Measurements from ENCODE around the gene BAIAP2. TPM values are rescaled to one million over a fixed set of nuclear protein-coding genes. Genes with fewer than 3 reads are reported as not detected.

The BAIAP2 gene
- total RNA-seq, 2 donors from 2014 or later = 14.7 to 22.7 TPM

DNA sequence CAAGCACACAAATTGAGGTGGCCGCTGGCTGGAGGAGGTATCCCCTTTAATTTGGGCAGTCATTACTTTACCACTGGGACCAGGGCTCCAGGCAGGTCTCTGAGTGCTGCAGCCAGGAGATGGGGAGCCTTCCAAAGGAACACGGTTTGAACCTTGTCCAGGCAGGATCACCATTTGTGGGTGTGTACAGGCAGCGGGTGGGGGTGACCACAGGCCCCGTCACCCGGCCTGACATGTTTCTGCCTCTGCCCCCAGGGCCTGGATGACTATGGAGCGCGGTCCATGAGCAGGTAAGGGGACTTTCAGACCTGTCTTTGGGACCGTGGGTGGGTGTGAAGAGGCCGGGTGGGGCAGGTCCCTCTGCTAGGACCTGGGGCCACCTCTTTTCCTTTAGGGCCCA, 73.3 kb downstream of the BAIAP2 start:
- no peaks in the 10 kb centered on the region for H3K9me3 ChIP-seq
- H3K9ac ChIP-seq (ENCODE audit: low read depth in 2 of 2, low read length in 2 of 2) = no peak overlapping the region
- no peak overlapping the region for H3K27ac ChIP-seq
- TF ChIP-seq, protein P1, sequence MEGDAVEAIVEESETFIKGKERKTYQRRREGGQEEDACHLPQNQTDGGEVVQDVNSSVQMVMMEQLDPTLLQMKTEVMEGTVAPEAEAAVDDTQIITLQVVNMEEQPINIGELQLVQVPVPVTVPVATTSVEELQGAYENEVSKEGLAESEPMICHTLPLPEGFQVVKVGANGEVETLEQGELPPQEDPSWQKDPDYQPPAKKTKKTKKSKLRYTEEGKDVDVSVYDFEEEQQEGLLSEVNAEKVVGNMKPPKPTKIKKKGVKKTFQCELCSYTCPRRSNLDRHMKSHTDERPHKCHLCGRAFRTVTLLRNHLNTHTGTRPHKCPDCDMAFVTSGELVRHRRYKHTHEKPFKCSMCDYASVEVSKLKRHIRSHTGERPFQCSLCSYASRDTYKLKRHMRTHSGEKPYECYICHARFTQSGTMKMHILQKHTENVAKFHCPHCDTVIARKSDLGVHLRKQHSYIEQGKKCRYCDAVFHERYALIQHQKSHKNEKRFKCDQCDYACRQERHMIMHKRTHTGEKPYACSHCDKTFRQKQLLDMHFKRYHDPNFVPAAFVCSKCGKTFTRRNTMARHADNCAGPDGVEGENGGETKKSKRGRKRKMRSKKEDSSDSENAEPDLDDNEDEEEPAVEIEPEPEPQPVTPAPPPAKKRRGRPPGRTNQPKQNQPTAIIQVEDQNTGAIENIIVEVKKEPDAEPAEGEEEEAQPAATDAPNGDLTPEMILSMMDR (IDR thresholded peaks at IDR 0.05) = no peak
- H3K36me3 ChIP-seq = no peaks in the 10 kb centered on the region
- no peak overlapping the region for H3K4me3 ChIP-seq
- DNase-seq = no peak
- intact Hi-C loops (cut with DNase I) = loop anchor here (10.0 kb wide), 1 partner anchor 683 kb away; no protein-coding TSS in a partner anchor
- no peaks in the 10 kb centered on the region for H3K4me1 ChIP-seq
- H3K27me3 ChIP-seq = no peaks in the 10 kb centered on the region

DNA sequence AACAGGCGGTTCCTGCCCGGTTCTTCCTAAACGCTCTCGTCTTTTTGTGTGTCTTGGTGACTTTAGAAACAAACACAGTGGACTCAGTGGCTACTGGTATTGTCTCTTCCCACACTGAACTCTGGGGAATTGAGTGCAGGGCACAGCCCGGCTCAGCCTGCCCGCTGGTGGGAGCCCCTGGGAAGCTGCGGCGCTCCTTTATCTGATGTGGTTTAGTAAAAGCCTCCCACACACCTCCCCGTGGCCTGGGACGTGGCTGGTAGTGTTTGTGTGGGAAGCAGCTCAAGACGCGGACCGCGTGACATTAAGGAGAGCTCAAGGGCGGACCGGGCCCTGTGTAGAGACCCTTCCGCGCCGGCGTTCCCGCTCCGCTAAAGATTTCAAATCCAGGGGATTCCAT, 75.0 kb downstream of the BAIAP2 start:
- H3K4me3 ChIP-seq = no peak overlapping the region
- H3K27me3 ChIP-seq = no peaks in the 10 kb centered on the region
- no peaks in the 10 kb centered on the region for H3K36me3 ChIP-seq
- intact Hi-C loops (cut with DNase I) = loop anchor here (10.0 kb wide), 1 partner anchor 685 kb away; no protein-coding TSS in a partner anchor
- H3K4me1 ChIP-seq = no peaks in the 10 kb centered on the region
- no peak overlapping the region for H3K27ac ChIP-seq
- no peaks in the 10 kb centered on the region for H3K9me3 ChIP-seq
- no peak for DNase-seq
- no peak overlapping the region for H3K9ac ChIP-seq (ENCODE audit: low read depth in 2 of 2, low read length in 2 of 2)
- TF ChIP-seq, protein P1 (IDR thresholded peaks at IDR 0.05) = no peak

DNA sequence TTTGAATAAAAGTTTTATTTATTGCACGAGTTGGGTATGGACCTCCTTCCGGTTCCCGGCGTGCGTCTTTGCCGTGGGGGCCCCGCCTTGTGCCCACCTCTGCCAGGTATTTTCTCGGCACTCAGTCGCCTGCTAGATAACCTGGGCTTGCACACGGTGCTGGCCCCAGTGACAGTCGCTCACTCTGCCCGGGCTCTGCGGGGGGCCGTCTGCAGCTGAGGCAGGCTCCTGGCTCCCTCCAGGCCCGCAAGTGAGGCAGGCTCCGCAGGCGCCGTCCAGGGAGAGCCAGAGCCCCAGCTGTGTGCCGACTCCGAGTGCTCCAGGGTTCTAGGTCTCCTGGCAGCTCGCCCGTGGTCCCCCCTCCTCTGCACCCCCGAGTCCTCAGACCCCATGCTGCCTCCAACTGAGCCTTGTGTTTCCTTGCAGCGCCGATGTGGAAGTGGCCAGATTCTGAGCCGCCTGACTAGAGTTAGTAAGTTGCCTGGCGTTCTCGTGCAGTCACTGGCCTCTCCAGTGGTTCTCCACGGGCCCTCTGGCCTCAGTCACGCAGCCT, 75.6 kb downstream of the BAIAP2 start:
- no peaks in the 10 kb centered on the region for H3K36me3 ChIP-seq
- no peak overlapping the region for H3K9ac ChIP-seq (ENCODE audit: low read depth in 2 of 2, low read length in 2 of 2)
- H3K27me3 ChIP-seq = no peaks in the 10 kb centered on the region
- intact Hi-C loops (cut with DNase I) = no loop called here
- no peak for DNase-seq
- no peaks in the 10 kb centered on the region for H3K4me1 ChIP-seq
- TF ChIP-seq, protein P1 (IDR thresholded peaks at IDR 0.05) = no peak
- H3K4me3 ChIP-seq = no peak overlapping the region
- H3K9me3 ChIP-seq = no peaks in the 10 kb centered on the region
- no peak overlapping the region for H3K27ac ChIP-seq

DNA sequence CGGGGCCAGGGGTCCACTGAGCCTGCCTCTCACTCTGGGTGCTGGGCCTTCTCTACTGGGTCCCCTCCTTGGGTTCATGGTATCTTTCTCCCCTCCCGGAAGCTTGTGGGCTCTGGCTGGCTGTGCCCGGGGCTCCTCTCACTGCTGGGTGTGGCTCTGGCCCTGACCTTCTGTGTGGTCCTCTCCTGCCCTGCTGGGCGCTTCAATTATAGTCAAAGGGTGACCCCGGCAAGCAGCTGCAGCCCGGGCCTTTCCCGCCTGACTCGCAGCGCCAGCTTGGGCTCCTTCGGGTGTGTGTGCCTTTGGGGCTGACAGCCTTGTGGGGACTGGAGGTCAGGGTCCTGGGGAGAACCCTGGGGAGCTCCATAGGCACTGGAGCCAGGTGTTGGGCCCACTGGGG, 76.1 kb downstream of the BAIAP2 start:
- intact Hi-C loops (cut with DNase I) = no loop called here
- no peaks in the 10 kb centered on the region for H3K4me1 ChIP-seq
- no peaks in the 10 kb centered on the region for H3K36me3 ChIP-seq

DNA sequence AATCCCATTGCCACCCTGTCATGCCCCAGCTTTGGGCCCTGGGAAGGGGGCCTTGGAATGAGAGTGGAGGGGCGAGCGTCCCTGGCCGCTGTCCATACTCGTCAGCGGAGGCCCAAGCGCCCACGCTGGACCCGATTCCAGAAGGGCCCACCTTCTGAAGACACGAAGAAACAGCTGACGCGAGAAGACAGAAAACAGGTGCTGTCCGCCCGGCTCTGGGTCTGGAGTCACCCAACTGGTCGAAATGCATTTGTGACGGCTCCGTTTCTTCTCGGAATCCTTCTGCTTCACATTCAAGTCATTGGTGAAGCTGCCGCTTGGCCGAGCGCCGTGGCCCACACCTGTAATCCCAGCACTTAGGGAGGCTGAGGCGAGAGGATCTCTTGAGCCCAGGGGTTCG, 77.5 kb downstream of the BAIAP2 start:
- no peak for DNase-seq
- no peak overlapping the region for H3K9ac ChIP-seq (ENCODE audit: low read depth in 2 of 2, low read length in 2 of 2)
- TF ChIP-seq, protein P1 (IDR thresholded peaks at IDR 0.05) = no peak
- H3K27me3 ChIP-seq = no peaks in the 10 kb centered on the region
- no peak overlapping the region for H3K4me3 ChIP-seq
- H3K27ac ChIP-seq = no peak overlapping the region
- no peaks in the 10 kb centered on the region for H3K9me3 ChIP-seq
- no peaks in the 10 kb centered on the region for H3K36me3 ChIP-seq
- no peaks in the 10 kb centered on the region for H3K4me1 ChIP-seq
- intact Hi-C loops (cut with DNase I) = no loop called here

More for the DNA sequence above, 76.1 kb downstream of the BAIAP2 start:
- TF ChIP-seq, protein P1 (IDR thresholded peaks at IDR 0.05) = no peak
- no peak overlapping the region for H3K9ac ChIP-seq (ENCODE audit: low read depth in 2 of 2, low read length in 2 of 2)
- H3K27ac ChIP-seq = no peak overlapping the region
- H3K4me3 ChIP-seq = no peak overlapping the region
- H3K9me3 ChIP-seq = no peaks in the 10 kb centered on the region
- DNase-seq = no peak
- no peaks in the 10 kb centered on the region for H3K27me3 ChIP-seq
